Activated CD8-positive, alpha-beta memory T cell treated with anti-CD3 and anti-CD28 coated beads for 1 hour (primary cell): ENCODE data around the gene CCM2.

Experiments used
- DNase-seq, 2 donors: peaks; one replicate each; pipeline ENCODE4 v3.0.0-alpha.2; 2020; ENCODE audit warnings: low read depth in 1 of 2; ENCODE audit errors: extremely low read depth in 1 of 2

The CCM2 gene

DNA sequence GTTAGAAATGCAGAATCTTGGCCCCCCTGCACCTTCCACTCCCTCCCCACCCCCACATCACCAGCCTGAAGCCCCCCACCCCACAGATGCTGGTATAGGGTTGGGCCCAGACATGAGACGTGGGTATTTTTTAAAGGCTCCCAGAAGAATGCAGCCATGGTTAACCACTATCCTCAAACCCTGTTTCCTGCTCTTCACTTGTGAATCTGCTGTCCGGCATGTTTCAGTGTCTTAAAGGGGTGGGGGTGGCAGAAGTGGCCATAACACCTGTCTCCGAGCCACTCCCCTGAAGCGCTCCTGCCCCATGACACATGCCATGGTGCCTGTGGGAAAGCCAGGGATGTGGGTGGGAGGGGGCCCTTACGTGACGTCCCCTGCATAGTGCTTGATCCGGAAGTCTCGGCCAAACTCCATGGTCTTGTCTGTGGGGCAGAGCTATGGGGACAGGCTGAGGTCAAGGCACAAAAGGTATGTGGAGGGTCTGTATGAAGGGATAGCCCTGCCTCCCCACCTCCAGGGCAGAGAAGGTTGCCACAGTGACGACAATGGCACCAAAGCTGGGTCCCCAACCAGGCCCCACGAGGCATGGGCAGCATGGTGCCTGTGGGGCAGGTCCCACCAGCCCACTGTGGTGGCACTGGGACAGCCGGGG is 30.8 kb upstream of the CCM2 start:
- DNase-seq, result no peak

- no peak for DNase-seq
Measured at GRCh38 chr7:44969701-44970522, 30.1 kb upstream of the CCM2 start.

DNA sequence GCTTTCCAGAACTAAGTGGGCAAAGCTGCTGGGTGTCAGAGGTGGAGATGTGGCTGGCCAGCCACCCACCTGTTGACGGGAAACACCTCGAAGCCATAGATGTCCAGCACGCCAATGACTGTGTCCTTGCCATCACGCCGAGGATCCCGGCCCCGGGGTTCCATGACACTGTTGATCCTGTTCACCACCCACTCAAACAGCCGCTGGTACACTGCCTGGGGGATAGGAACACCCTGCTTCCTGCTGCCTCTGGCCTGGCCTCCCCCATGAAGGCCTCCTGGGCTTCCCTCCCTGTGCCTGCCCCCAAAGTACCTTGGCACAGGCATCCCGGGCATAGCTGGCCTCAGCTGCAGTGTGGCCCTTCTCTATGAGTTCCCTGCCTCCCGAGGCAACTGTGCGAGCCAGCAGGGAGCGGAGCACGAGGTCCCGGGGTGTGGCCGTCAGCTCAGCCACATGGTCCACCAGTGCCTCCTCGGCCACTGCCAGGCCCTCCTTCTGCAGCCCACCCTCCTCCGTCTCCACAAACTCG is 29.4 kb upstream of the CCM2 start:
- no peak for DNase-seq

- no peak for DNase-seq
Measured at GRCh38 chr7:44971188-44971901, 28.7 kb upstream of the CCM2 start.

GRCh38 chr7:44971902-44972441 is 28.0 kb upstream of the CCM2 start:
- no peak for DNase-seq

DNA sequence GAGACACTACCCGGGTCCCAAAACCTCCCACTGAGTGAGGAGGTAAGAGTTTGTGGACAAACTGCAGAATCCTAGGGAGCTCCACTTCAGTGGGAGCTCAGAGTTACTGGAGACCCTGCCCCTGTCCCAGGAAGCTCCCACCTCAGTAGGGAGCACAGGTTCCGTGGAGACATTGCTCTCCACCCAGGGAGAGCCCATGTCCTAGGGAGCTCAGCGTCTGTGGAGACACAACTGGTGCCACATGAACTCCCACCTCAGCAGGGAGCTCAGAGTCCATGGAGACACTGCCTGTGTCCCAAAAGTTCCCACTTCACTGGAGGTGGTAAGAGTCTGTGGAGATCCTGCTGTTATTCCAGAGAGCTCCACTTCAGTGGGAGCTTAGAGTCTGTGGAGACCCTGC is 27.4 kb upstream of the CCM2 start:
- no peak for DNase-seq

DNA sequence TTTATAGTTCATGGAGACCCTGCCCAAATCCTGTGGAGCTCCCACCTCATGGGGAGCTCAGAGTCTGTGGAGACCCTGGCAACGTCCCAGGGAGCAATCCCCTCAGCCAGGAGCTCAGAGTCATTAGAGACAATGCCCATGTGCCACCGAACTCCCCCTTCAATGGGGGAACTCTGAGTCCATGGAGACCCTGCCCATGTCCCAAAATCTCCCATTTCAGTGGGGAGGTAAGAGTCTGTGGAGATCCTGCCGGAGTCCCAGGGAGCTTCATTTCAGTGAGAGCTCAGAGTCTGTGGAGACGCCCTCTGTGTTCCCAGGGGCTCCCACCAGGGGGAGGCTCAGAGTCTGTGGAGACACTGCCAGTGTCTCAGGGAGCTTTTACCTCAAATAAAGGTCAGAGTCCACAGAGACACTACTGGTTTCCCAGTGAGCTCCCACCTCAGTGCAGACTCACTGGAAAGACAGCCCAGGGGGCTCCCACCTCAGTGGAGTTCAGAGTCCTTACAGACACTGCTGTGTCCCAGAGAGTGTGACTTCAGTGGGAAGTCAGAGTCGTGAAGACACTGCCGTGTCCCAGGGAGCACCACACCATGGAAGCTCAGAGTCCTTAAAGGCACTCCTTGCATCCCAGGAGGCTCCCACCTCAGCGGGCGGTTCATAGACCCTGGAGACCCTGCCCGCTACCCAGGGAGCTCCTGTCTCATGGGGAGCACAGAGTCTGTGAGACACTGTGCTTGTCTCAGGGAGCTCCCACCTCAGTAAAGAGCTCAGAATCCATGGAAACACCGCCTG is 26.2 kb upstream of the CCM2 start:
- DNase-seq, result peak in 1 of 2 donors; percentile 35

DNA sequence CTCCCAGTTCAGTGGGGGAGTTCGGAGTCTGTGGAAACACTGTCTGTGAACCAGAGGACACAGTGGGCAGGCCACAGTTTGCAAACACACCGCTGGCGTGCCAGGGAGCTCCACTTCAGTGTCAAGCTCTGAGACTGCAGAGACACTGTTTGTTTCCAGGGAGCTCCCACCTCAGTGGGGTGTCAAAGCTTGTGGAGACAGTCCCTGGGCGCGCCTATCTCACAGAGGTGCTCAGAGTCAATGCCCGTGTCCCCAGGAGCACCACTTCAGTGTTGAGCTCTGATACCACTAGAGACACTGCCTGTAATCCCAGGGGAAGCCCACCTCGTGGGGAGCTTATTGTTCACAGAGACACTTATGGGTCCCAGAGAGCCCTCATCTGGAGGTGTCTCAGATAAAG is 25.5 kb upstream of the CCM2 start:
- no peak for DNase-seq

- no peak for DNase-seq
Measured at GRCh38 chr7:44975331-44976039, 24.5 kb upstream of the CCM2 start.

- DNase-seq, result no peak
Measured at GRCh38 chr7:44976040-44976745, 23.8 kb upstream of the CCM2 start.

- no peak for DNase-seq
Measured at GRCh38 chr7:44976746-44977196, 23.2 kb upstream of the CCM2 start.

DNA sequence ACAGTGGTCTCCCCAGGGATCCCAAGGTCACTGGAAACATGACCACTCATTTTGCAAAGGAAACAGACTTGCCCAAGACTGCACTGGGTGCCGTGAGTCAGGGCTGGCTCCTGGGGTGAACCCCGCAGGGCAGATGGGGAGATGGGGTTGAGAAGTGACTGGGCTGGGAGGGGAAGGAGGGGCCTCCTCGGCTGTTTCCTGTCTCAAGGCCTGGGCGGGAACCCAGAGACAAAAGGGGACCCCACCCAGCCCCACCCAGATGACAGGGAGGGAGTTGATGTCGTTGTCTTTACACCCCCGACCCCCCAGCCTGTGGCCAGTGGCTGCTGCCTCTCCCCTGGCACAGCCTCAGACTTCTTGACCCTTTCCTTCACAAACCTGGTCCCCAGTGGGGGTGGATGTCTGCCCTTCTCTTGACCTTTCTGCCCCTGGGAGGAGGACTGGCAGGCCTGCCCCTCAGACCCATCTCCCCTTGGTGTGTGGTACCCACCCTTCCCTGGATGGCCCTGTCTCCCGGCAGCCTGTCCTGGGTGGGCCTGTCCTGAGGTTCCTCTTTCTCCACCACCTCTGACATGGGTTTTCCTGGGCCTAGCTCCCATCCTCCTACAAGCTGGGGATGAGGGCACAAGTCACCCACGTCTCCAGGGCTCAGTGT is 22.6 kb upstream of the CCM2 start:
- DNase-seq, result peak; percentile 58 to 59

DNA sequence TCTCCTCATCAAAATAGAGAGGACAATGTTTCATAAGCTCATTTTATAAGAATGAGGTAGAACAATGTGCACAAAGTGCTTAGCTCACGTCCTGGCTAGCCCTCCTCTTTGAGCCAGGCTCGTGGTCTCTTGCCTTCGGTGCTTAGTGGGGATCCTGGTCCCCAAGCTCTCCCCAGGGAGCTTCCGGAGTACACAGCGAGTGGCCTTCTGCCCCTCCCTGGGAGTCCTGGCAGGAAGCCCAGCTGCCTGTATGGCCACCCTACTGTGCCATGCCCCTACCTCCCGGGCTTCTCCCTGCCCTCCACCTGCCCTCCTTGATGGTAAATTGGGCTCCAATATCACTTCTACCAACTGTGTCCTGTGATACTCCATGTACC is 22.1 kb upstream of the CCM2 start:
- DNase-seq, result no peak

DNA sequence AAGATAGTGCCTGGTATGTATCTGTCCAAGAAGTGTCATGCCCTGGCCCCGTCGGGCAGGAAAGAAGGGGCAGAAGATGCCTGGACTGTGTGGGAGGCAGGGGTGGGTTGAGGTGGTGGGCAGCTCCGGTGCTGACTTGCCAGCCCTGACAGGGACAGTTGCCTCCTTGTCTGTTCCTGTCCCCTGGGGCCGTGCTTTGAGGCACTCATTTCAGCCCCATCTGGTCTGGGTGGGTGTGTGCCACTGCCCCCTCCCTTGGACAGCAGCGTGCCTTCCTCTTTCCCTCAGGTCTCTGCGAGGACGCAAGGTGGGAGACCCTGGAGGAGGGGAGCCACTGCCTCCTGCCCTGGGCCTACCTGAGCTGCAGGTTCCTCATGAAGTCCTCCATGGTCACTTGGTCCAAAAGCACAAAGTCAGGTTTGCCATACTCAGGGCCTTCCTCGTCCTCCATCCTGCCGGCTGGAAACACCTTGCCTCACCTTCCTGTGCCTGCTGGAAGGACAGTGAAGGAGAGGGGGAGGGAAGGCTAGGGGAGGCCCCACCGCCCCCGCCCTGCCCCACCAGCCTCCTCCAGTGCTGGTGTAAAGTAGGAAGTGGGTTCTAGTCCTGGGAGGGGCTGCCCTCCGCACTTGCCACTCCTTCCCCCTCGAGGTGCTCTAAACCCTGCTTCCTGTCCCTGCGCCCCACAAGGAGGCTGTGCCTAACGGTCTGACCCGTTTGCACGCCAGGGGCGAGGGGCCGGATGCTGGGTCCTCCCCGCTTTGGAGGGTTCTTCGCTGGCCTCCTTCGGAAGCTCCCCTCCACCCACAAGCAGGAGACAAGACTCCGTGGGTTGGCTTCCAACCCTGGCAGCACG is 21.3 kb upstream of the CCM2 start, which contains the start of gene MYO1G:
Gene MYO1G, minus strand, starts transcription at position 505 of the 856 bp plus-strand sequence. Its CDS starts 54 bp downstream, at position 451.
- peak; percentile 62 to 65 for DNase-seq

DNA sequence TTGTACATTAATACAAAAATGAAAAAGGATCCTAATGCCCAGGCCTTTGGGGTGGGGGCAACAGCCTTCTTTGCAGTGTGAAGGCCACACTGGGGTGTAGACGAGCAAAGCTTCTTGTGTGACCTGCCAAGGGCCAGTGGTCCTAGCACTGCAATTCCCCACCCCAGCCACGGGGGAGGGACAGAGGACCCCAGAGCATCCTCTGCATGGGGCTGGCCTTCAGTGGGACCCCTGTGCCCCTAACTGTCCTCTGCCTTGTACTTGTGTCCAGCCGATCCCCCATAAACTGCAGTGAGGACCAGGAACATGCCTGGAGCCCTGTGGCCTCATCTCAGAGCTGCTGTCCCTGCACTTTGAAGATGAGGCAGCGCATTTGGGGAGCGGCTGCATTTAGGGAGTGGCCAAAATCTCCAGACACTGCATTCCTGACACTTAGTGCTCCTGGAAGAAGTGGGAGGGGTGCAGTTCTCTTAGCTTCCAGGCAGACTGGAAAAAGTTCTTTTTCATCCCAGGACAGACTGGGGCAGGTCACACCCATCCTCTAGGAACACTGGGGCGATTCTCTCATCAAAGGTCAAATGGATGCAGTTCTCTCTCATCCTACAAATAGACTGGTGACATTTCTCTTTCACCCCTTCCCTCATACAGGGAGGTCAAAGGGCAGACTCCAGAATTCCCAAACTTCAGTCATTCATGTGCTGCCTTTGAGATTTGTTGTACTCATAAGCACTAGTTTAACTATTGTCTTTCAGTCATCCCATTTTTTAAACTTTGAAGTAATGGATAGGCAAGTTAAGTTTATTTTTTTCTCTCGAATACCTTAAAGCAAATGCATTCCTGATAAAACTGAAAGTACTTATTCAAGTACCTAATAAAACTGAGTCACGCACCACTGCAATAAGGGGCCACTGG is 20.3 kb upstream of the CCM2 start:
- no peak for DNase-seq

GRCh38 chr7:44980393-44981034 is 19.5 kb upstream of the CCM2 start:
- DNase-seq, result no peak
